GM10266 (cell line): ENCODE data around the gene ARL6IP5.

ENCODE experiments used
- DNase-seq: peaks from one replicate; pipeline ENCODE4 v3.0.0; 2012; ENCODE audit errors: extremely low spot score
- CTCF ChIP-seq: IDR thresholded peaks from 2 replicates; pipeline ENCODE4 v1.5.1; 2012; ENCODE audit warnings: mild to moderate bottlenecking, low read depth; ENCODE audit not compliant: control insufficient read depth, insufficient read depth; ENCODE audit errors: missing control alignments

Gene ARL6IP5

GRCh38 chr3:69137412-69137811, 52.7 kb downstream of the ARL6IP5 start:
- TF ChIP-seq CTCF = no peak
- no peak for DNase-seq

- TF ChIP-seq CTCF = no peak
- no peak for DNase-seq
Observed at GRCh38 chr3:69141313-69141712, 56.6 kb downstream of the ARL6IP5 start.

GRCh38 chr3:69142090-69142489, 57.4 kb downstream of the ARL6IP5 start:
- no peak for DNase-seq
- no peak for TF ChIP-seq CTCF

- no peak for DNase-seq
- TF ChIP-seq CTCF = no peak
Observed at GRCh38 chr3:69142797-69143454, 58.2 kb downstream of the ARL6IP5 start.

GRCh38 chr3:69143612-69144011, 58.9 kb downstream of the ARL6IP5 start:
- DNase-seq = no peak
- TF ChIP-seq CTCF = no peak

GRCh38 chr3:69144631-69145245, 60.0 kb downstream of the ARL6IP5 start:
- TF ChIP-seq CTCF = no peak

GRCh38 chr3:69145688-69146087, 61.0 kb downstream of the ARL6IP5 start:
- TF ChIP-seq CTCF = no peak
- DNase-seq = no peak

More at GRCh38 chr3:69144631-69145245, 60.0 kb downstream of the ARL6IP5 start:
- DNase-seq = no peak
